CMK (cell line): ENCODE data around the gene RETNLB.

Experiments
- DNase-seq: peaks from one replicate; pipeline ENCODE4 v3.0.0-alpha.2; 2010; ENCODE audit warnings: low read depth

The RETNLB gene

GRCh38 chr3:108757404-108757982, at the start of gene RETNLB:
Gene RETNLB, minus strand, starts transcription at chr3:108757410. Its CDS starts 225 bp downstream, at chr3:108757185.
- no peak for DNase-seq

DNA sequence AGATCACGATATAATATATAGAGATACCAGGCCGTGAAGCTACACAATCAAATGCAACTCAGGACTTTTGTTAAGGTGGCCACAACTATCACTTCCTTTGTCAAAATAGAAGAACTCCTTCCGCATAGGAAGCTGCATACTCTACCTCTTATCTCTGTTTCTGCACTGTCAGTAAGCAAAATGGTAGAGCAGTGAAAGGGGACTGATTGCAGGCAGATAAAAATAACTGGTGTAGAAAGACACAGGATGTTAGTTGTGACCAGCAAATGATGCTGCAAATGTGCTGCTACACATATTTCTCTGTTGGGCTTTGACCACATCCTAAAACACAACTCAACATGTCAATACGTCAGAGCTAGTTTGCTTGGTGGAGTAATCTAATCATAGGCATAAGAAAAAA, 49.1 kb upstream of the RETNLB start:
- DNase-seq = no peak

GRCh38 chr3:108804966-108805365, 47.8 kb upstream of the RETNLB start:
- DNase-seq = no peak

DNA sequence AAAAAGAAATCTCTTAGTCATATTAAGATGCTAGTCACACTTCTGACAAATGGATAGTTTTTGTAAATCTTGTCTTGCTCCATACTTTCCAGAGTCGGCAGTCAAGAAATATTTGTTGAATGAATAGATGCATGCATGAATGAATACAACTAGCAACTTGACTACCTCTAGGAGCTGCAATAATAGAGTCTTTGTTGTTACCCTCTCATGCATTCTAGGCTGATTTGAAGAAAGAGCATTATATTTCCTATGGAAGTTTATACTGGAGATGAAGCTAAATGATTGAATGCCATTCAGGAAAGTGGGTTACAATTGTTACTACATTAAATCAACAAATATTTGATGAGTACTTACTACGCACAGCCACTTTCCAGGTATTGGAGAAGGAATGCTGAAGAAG, 47.2 kb upstream of the RETNLB start:
- no peak for DNase-seq

DNA sequence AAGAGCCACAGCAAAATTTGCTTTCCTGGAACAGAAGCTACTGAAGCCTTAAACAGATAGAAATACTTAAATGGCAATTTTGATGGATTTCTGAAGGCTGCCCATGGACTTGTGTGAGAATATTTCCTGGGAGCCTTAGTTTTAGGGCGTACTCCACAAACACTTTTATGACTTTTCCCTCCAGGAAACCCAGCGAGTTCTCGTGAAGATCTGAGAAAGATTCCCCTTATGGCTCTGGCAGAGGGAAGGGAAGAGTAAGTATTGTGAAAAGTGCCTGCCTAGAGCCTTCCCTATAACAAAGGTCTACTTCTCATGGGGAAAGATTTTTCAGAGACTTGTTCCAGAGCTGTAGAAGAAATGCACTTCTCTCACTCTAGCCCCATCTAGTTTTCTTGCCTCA, 34.3 kb upstream of the RETNLB start:
- no peak for DNase-seq

DNA sequence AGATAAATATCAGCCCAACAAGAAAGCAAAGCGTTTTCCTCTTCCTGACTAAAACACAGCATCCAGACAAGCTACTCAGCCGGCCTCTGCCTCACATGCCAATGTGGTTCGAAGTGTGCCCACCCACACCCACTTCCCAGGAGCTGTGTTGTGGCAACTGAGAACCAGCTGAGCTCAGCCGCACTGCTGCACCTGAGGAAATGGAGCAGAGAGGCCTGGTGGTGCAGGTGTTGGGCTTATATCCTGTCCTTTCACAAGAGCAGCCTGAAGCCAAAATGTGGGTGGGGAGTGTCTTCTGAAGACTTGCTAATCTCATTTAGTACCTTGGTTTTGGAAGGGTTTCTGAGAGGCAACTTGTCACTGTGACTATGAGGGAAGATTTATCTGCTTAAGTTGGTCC, 23.0 kb upstream of the RETNLB start:
- no peak for DNase-seq

- no peak for DNase-seq
These were observed 22.3 kb upstream of the RETNLB start for GRCh38 chr3:108779496-108779895.

GRCh38 chr3:108775649-108776048, 18.4 kb upstream of the RETNLB start:
- DNase-seq = no peak

GRCh38 chr3:108767253-108767652, 10.0 kb upstream of the RETNLB start:
- DNase-seq = no peak

GRCh38 chr3:108755686-108756085, 1.5 kb downstream of the RETNLB start:
- no peak for DNase-seq

DNA sequence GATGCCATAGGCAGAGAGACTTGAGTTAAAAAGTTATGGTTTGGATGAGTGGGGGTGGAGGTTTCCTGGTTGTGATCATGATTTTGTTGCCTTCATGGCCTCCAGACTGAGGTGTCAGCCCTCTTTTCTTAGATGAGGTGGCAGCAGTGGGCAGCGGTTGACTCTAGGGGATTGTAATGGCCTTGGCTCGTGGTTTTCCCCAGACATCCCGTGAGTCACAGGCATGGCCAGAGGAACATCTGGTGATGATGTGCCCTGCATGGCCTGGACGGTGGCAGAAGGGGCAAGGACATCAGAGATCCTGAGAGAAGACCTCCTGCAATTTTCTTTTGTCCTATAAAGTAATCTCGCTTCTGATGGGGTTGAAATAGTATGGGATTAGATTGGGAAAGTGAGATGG, 12.4 kb downstream of the RETNLB start:
- DNase-seq = no peak

GRCh38 chr3:108742929-108743328, 14.3 kb downstream of the RETNLB start:
- DNase-seq = no peak

- no peak for DNase-seq
These were observed 20.4 kb downstream of the RETNLB start for GRCh38 chr3:108736821-108737220.

DNA sequence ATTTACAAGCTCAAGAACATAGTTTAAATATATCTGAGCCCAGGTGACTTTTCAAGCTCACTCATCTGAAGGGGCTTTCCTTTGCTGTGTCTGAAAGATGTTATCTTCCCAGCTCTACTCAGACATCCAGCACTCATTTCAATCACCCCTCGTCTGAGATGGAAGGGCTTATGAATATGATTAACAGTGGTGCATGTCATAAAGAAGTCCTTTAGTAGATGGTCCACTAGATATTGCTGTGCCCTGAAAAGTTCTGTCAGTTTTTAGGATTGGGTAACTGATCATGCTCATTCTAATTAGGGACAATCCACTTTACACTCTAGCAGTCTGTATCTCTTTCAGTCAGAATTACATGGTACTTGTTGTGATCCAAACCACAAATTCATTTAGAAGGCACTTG, 28.3 kb downstream of the RETNLB start:
- no peak for DNase-seq

- no peak for DNase-seq
These were observed 29.1 kb downstream of the RETNLB start for GRCh38 chr3:108728105-108728504.

- DNase-seq = no peak
These were observed 33.1 kb downstream of the RETNLB start for GRCh38 chr3:108724101-108724500.

DNA sequence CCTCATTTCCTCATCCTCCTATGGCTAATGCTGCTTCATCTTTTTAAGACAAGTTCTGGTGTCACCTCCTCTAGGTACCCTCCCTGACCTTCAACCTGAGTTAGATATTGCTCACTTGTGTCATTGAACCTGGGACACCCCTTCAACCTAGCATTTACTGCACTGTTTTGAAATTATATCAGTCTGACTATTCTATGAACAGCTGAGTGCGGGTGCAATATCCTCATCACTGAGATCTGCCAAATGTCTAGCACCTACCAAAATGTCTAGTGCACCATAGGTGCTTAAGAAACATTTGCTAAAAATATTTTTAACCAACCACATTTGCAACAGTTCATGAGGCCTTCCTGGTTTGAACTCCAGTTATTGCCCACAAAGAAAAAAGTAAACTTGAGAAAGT, 34.5 kb downstream of the RETNLB start:
- no peak for DNase-seq

DNA sequence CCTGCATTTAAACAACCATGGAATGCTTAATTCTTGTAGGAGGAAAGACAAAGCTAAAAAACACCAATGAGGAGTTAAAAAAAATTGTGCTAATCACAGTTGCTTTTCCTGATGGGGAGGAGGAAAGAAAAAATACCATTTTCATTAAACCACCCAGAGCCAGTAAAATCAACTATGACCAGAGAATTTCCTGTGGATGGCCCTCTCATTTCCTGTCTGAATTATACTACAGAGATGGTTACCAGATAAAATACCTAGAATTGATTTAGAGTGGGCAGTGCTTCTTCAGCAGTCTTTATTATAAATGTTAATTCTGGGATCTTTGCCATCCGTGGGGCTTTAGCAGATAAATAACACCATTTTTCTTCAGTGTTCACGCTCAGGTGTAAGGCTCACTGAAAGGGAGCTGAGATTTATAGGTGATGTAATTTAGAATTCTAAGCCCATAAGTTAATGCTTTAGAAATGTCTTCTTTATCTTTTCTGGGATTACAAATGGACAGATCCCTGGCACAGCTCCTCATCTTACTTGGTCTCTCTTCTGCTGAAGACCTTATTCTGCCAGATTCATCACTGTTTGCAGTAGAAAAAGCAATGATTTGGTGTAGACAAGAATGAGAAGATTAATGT, 37.9 kb downstream of the RETNLB start:
- DNase-seq = no peak

- no peak for DNase-seq
These were observed 38.8 kb downstream of the RETNLB start for GRCh38 chr3:108718454-108718853.

- DNase-seq = no peak
These were observed 43.4 kb downstream of the RETNLB start for GRCh38 chr3:108713816-108714215.

- no peak for DNase-seq
These were observed 44.1 kb downstream of the RETNLB start for GRCh38 chr3:108713009-108713516.
